Brain microvascular endothelial cell (primary cell): ENCODE results near the gene LRG1.

ENCODE experiments used
- DNase-seq: peaks from one replicate; pipeline ENCODE4 v3.0.0-alpha.2; 2020
- H3K27ac ChIP-seq: fragments of 250-450 bp; sonication (Bioruptor Pico); 2 replicates; pipeline ENCODE4 v1.5.1; 2020; ENCODE audit warnings: mild to moderate bottlenecking, moderate library complexity
- H3K27me3 ChIP-seq: fragments of 250-450 bp; sonication (Bioruptor Pico); replicated peaks from 2 replicates; pipeline ENCODE4 v1.5.1; 2020; ENCODE audit warnings: mild to moderate bottlenecking
- H3K36me3 ChIP-seq: fragments of 250-450 bp; sonication (Bioruptor Pico); replicated peaks from 2 replicates; pipeline ENCODE4 v1.5.1; 2020; ENCODE audit warnings: mild to moderate bottlenecking
- H3K4me3 ChIP-seq: 2 replicates; pipeline ENCODE4 v1.5.1; 2011; ENCODE audit warnings: low read depth, mild to moderate bottlenecking, control low read depth, low read length, moderate library complexity
- CTCF ChIP-seq: IDR thresholded peaks from 2 replicates; pipeline ENCODE4 v1.5.1; 2011; ENCODE audit warnings: low read depth, mild to moderate bottlenecking, moderate library complexity, low read length, control low read depth, inconsistent platforms; ENCODE audit errors: missing control alignments
- in situ Hi-C: cut with HindIII; loops from 2 replicates; pipeline ENCODE4 v1.10.0; 2017; ENCODE audit warnings: low sequenced_read_pairs, low pct_ligation_motif_present

LRG1 gene

GRCh38 chr19:4487572-4487971, 52.3 kb downstream of the LRG1 start:
- in situ Hi-C loops: no loop called here
- Histone ChIP-seq H3K27ac (no peak overlapping the region), H3K27me3 (no peaks in the 10 kb centered on the region), H3K36me3 (peaks cover 44% of the 10 kb centered on the region), H3K4me3 (no peak overlapping the region)
- TF ChIP-seq CTCF: no peak
- DNase-seq: no peak
